Kidney glomerular epithelial cell (primary cell): ENCODE results near the gene SCAPER.
"Not testable (repeated sequence)": the region's sequence is repeated elsewhere in the genome, so short reads cannot be mapped to it uniquely, and the experiment has no call there.

Experiments
- DNase-seq: peaks from one replicate; lab custom pipeline; 2025; lab: John Stamatoyannopoulos, UW

SCAPER gene

DNA sequence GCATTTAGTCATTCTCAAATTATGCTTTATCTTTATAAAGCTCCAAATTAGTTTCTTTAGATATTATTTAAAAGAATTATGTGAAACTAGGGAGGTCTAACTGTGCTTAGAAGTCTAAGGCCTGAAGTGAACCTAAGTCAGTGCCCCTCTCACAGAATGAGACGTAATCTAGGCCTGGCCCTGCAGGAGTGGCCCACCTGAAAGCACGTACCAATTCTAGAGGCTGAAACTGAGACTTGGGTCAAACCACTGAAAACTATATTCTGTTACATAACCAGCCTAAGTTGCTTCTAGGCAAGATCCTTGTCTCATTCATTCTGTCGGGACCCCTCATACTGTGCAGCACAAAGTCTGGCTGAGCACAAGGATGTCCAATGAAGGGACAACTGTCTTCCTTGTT is 424.9 kb downstream of the SCAPER start:
- DNase-seq, result no peak

- DNase-seq, result no peak
These were observed 434.4 kb downstream of the SCAPER start for GRCh38 chr15:76470691-76471090.

GRCh38 chr15:76468722-76469121 is 436.4 kb downstream of the SCAPER start:
- no peak for DNase-seq

- no peak for DNase-seq
These were observed 438.0 kb downstream of the SCAPER start for GRCh38 chr15:76467136-76467535.

DNA sequence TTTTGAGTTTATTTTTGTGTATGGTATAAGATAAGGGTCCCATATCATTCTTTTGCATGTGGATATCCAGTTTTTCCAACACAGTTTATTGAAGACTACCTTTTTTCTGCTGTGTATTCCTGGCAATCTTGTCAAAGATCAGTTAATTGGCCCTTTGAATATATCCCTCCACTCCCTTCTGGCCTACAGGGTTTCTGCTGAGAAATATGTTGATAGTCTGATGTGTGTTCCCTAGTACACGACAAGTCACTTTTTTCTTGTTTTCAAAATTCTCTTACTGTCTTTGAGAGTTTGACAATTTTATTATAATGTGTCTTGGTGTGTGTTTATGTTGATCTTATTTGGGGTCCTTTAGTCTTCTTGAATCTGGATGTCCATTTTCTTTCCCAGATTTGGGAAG is 439.4 kb downstream of the SCAPER start:
- DNase-seq, result no peak

DNA sequence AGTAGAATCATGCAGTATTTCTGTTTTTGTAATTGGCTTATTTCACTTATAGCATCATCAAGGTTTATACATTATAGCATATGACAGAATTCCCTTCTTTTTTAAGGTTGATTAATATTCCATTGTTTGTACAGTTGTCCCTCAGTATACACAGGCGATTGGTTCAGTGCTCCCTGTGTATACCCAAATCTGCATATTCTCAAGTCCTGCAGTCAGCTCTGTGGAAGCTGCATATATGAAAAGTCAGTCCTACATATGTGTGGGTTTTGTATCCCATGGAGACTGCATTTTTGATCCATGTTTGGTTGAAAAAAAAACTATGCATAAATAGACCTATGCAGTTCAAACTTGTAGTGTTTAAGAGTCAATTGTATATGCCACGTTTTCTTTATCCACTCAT is 440.9 kb downstream of the SCAPER start:
- DNase-seq, result no peak

DNA sequence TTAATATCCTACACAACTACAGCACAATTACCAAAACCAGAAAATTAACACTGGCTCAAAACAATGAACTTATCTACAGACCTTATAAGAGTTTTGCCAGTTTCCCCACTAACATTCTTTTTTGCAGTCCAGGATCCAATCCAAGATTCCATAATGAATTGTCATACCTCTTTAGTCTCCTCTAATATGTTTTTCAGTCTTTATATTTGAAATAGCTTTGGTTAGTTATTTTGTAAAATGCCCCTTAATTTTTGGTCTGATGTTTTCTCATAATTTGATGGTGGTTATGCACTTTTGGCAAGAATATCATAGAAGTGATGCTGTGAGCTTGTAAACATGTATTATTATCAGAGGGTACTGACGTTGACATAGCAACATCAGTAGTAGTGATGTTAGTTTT is 444.3 kb downstream of the SCAPER start:
- DNase-seq, result no peak

DNA sequence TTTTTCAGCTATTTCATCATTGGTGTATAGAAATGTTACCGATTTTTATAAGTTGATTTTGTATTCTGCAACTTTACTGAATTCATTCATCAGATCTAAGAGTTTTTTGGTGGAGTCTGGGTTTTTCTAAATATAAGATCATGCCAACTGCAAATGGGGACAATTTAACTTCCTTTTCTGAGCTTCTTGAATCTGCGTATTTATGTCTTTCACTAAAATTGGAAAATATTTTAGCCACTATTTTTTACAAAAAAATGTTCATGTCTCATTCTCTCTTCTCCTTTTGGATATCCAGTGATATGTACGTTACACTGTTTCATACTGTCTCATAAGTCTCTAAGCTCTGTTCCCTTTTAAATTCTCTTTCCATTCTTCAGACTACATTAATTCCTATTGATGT is 444.8 kb downstream of the SCAPER start:
- DNase-seq, result no peak

DNA sequence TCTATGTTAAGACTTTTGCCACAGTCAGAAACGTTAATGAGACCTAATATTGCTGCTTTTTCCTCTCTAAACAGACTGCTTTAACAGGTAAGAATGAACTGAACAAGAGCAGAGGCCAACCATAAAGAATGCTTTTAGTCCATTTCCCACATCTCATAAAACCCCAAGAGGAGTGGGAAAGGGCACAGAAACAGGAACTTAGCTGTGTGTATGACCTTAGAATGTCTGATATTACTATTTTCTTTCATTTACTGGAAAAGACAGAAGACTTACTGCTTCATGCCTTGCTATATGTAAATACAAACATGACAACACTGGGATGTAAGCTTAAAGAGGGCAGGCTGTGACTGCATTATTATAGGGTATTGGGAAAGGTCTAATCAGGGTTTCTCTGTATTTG is 453.6 kb downstream of the SCAPER start:
- DNase-seq, result no peak

DNA sequence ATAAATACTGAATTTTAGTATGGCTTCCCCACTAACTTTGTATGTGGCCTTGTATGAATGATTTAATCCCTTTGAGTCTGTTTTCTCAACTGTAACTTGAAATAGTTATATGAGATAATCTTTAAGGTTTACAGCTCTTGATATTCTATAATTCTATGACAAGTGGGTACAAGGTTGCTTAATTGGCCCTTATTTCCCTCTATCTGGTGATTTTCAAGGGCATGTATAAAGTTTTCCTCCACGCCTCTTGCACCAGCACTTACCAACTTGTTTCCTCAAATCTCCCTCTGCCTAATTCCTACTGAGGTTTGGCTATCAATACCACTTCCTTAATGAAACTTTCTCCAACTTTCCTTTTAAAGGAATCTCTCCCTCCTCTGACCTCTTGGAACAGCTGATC is 455.7 kb downstream of the SCAPER start:
- DNase-seq, result no peak

GRCh38 chr15:76448755-76449154 is 456.4 kb downstream of the SCAPER start:
- DNase-seq, result no peak

DNA sequence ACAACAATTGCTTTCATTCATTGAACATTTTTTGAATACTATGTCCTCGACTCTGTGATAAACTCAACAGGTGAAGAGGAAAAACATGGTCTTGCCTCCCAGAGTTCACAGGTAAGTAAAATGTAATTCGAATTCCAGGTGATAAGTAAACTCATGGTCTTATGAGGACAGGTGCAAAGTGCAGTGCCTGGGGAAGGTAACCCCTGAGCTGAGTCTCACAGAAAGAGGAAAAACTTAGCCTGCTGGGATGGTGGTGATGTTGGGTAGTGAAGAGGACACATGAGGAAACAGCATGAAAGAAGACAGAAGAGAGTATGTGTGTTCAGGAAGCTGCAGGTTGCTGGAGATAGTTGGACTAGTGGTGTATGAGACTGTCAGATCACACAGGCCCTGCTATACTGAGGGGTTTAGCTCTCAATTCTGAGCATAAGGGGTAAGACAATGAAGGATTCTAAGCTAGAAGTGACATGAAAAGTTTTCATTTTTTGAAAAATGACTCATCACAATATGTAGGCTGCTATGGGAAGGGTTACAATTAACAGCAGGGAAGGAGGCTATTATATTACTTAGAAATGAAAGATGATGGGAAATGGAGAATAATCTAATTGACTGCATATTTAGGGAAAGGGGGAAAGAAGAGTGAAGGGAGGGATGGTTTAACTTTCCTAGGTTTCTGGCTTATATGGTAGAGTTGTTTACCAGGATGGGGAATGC is 457.3 kb downstream of the SCAPER start:
- DNase-seq, result no peak

GRCh38 chr15:76440441-76440840 is 464.7 kb downstream of the SCAPER start:
- no peak for DNase-seq

- no peak for DNase-seq
These were observed 465.6 kb downstream of the SCAPER start for GRCh38 chr15:76439542-76439941.

DNA sequence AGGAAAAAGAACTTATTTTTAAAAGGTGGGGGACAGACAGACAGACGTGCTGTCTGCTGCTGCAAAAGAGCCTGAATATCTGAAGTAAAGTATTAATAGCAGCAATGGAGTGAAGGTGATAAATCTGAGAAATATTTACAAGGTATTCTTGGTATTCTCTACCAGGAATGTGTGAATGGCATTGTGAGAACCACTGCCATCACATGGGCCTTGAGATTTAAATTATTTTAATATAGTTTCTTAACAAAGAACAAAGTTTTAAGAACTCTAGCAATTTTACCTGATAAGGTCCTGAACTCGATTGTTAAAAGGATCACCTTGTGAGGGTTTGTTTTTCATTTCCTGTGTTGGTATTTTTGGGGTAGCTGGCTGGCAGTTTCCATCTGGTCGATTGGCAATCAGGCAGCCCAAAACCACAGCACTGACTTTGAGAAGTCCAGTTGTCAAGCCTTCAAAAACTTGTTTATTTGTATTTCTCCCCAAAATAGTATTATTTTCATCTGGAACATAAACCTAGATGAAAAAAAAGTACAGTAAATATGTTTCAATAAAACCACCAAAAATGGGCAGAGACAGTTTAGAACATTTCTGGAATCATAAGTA is 471.2 kb downstream of the SCAPER start:
- DNase-seq, result peak; percentile 41

DNA sequence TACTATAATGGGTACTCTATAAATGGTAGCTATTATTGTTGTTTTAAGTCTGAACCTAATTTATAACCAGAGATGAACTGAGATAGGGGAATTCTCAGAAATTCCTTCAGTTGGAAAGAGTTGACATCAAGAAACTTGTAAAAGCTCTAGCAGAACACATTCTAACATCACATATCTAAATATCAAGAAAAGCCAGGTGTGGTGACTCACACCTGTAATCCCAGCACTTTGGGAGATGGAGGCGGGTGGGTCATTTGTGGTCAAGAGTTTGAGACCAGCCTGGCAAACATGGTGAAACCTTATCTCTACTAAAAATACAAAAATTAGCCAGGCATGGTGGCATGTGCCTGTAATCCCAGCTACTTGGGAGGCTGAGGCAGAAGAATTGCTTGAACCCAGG is 472.1 kb downstream of the SCAPER start:
- DNase-seq, result not testable (repeated sequence)

- no peak for DNase-seq
These were observed 472.5 kb downstream of the SCAPER start for GRCh38 chr15:76432604-76433003.

DNA sequence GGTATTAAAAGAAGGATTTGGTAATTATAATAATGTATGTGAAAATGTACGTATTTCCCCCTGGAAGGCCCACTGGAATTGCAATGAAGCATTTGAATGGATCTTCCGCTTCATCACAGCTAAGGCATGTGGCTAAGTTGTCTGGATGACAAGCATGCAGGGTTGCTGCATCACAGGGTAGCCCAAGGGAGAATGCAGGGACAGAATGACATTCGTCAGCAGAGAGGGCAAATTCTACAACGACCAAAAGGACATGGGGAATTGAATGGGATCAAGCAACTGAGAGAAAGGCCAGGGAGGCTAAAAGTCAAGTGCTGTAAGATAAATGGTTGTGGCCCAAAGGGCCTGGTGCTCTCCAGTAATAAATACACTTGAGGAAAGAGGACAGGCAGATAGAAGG is 473.2 kb downstream of the SCAPER start:
- no peak for DNase-seq

DNA sequence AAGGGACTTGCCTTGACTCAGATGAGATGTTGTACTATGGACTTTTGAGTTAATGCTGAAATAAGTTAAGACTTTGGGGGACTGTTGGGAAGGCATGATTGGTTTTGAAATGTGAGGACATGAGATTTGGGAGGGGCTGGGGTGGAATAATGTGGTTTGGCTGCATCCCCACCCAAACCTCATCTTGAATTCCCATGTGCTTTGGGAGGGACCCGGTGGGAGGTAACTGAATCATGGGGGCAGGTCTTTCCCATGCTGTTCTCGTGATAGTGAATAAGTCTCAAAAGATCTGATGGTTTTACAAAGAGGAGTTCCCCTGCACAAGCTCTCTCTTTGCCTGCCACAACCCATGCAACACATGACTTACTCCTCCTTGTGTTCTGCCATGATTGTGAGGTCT is 474.4 kb downstream of the SCAPER start:
- not testable (repeated sequence) for DNase-seq

- no peak for DNase-seq
These were observed 475.5 kb downstream of the SCAPER start for GRCh38 chr15:76429661-76430060.

DNA sequence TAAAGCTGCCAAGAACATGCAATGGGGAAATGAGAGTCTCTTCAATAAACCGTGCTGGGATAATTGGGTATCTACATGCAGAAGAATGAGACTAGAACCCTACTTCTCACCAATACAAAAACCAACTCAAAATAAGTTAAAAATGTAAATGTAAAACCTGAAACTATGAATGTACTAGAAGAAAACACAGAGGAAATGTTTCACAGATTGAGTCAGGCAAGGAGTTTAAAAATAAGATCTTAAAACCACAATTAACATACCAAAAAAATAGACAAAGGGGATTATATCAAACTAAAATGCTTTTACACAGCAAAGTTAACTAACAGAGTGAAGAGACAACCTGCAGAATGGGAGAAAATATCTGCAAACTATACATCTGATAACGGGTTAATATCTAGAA is 478.2 kb downstream of the SCAPER start:
- no peak for DNase-seq

DNA sequence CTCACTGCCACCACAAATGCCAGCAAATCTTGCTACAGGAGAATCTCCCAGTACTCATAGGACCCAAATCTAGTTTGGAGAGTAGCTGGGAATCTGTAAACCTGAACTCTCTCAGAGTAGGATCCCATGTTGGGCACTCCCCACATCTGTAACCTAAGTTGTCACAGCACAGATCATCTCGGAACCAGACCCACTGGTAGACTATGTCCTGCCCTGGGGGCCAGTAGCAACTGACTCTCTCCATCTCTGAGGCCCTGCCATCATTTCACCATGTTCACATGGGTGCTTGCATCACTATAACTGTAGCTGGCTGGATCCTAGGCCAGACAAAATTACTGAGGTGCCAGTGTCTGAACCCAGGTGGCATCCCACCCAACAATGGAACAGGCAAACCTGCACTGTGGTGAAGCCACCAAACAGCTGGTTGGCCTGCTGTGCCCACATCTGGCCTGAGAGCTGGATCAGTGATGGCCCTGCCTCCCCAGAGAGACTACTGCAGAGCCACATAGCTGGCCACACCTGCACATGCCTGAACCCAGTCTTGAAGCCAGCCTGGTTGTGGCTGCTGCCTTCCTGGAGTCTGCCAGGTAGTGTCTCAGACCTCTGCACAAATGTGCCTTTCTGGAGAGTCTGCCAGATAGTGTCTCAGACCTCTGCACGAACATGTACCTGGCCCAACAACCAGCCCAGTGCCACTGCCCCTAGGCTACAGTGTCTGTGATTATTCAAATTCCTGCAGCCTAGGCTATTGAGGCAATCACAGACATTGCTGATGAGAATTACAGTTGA is 486.6 kb downstream of the SCAPER start:
- no peak for DNase-seq

- no peak for DNase-seq
These were observed 503.9 kb downstream of the SCAPER start for GRCh38 chr15:76401285-76401684.
